ENCODE results near the gene HSFY1. TPM values are rescaled to one million over a fixed set of nuclear protein-coding genes. Genes with fewer than 3 reads are reported as not detected.
"Not testable (repeated sequence)": the region's sequence is repeated elsewhere in the genome, so short reads cannot be mapped to it uniquely, and the experiment has no call there.

Gene HSFY1, protein sequence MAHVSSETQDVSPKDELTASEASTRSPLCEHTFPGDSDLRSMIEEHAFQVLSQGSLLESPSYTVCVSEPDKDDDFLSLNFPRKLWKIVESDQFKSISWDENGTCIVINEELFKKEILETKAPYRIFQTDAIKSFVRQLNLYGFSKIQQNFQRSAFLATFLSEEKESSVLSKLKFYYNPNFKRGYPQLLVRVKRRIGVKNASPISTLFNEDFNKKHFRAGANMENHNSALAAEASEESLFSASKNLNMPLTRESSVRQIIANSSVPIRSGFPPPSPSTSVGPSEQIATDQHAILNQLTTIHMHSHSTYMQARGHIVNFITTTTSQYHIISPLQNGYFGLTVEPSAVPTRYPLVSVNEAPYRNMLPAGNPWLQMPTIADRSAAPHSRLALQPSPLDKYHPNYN
- not detected for total RNA-seq

- not testable (repeated sequence) for H3K36me3 ChIP-seq, H3K4me1 ChIP-seq, ATAC-seq, H3K9me3 ChIP-seq, H3K27ac ChIP-seq, H3K4me3 ChIP-seq, H3K27me3 ChIP-seq
- WGBS, 2 donors (ENCODE audit: low coverage in 1 of 2): no CpG with 5 or more reads among the region's 1 CpG
Observed at GRCh38 chrY:18546420-18546819, at the start of gene HSFY1. Gene HSFY1 (plus strand): TSS chrY:18546720. CDS start chrY:18546788, 68 bp downstream.

GRCh38 chrY:18504266-18504665 lies 42.3 kb upstream of the HSFY1 start:
- H3K4me3 ChIP-seq, H3K27me3 ChIP-seq, H3K27ac ChIP-seq, H3K9me3 ChIP-seq, H3K4me1 ChIP-seq, ATAC-seq, H3K36me3 ChIP-seq: not testable (repeated sequence)
- WGBS, 2 donors (ENCODE audit: low coverage in 1 of 2): no CpG with 5 or more reads among the region's 5 CpGs

- no CpG with 5 or more reads among the region's 2 CpGs for WGBS, 2 donors (ENCODE audit: low coverage in 1 of 2)
- ATAC-seq: not testable (repeated sequence)
Observed at GRCh38 chrY:18530995-18531655, 15.4 kb upstream of the HSFY1 start.

DNA sequence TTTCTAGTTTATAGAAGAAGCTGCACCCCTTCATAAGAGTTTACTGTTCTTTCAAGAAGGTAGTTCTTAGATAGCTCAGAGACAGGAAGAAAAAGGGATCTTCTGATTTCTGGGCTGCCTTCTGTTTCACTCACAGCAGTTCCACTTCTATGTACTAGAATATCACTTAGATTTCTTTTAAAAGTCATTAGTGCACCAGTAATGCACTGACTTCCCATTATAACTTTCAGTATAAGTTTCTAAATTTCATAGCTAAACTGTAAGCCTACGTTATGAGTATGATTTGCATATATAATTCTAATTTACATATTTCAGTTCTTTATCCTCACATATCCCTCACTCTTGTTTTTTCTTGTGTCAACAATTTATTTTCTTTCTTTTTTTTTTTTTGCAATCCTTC lies 7.6 kb upstream of the HSFY1 start:
- not testable (repeated sequence) for H3K36me3 ChIP-seq, H3K27ac ChIP-seq, H3K27me3 ChIP-seq, H3K4me1 ChIP-seq, ATAC-seq, H3K9me3 ChIP-seq, H3K4me3 ChIP-seq
- no CpG with 5 or more reads among the region's 1 CpG for WGBS, 2 donors (ENCODE audit: low coverage in 1 of 2)

More at GRCh38 chrY:18530995-18531655, 15.4 kb upstream of the HSFY1 start:
- not testable (repeated sequence) for H3K9me3 ChIP-seq, H3K4me1 ChIP-seq, H3K36me3 ChIP-seq, H3K27ac ChIP-seq, H3K4me3 ChIP-seq, H3K27me3 ChIP-seq

GRCh38 chrY:18553132-18553531 lies 6.6 kb downstream of the HSFY1 start:
- not testable (repeated sequence) for H3K9me3 ChIP-seq

DNA sequence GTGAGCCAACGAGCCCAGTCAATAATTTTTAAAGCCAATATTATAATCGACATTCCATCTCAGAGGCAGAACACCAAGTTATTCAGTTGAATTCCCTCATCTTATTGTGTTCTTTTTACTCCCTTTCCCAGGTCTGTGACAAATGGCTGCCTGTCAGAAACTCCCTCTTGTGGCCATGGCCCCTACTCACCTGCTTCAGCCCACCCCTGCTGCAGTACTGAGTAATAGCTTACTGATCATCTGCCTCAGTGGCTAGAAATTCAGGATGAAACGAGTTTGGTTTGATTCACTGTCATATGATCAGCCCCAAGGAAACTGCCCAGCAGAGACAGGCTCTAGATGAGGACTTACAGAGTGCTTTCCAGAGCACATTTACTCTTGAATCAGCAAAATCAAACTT lies 19.4 kb downstream of the HSFY1 start:
- H3K4me3 ChIP-seq, H3K27ac ChIP-seq, H3K36me3 ChIP-seq, ATAC-seq, H3K27me3 ChIP-seq, H3K9me3 ChIP-seq, H3K4me1 ChIP-seq: not testable (repeated sequence)
- no CpG with 5 or more reads among the region's 3 CpGs for WGBS, 2 donors (ENCODE audit: low coverage in 1 of 2)

More at GRCh38 chrY:18553132-18553531, 6.6 kb downstream of the HSFY1 start:
- H3K4me3 ChIP-seq, ATAC-seq, H3K27me3 ChIP-seq, H3K36me3 ChIP-seq, H3K27ac ChIP-seq, H3K4me1 ChIP-seq: not testable (repeated sequence)
- WGBS, 2 donors (ENCODE audit: low coverage in 1 of 2): no CpG with 5 or more reads among the region's 3 CpGs

Small RNA genes within 50 kb of the gene (small RNA-seq; reads per million reads assigned to genes)
- 0 reads per million in 4 donors for gene GPM6BP1
- gene PRYP5: 0 reads per million in 4 donors

Other genes starting within 250 kb of the HSFY1 start
- gene HSFY2, start 227.0 kb downstream of the HSFY1 start, total RNA-seq: under 1 TPM in 1 of 4 donors, not detected in 3; 0.47 TPM

Data from gastroesophageal sphincter (tissue), 4 donors.